Measurements from ENCODE around the gene ARFGEF2.

GRCh38 chr20:48999890-49000870 lies 78.7 kb downstream of the ARFGEF2 start:
- TF ChIP-seq, protein P1, sequence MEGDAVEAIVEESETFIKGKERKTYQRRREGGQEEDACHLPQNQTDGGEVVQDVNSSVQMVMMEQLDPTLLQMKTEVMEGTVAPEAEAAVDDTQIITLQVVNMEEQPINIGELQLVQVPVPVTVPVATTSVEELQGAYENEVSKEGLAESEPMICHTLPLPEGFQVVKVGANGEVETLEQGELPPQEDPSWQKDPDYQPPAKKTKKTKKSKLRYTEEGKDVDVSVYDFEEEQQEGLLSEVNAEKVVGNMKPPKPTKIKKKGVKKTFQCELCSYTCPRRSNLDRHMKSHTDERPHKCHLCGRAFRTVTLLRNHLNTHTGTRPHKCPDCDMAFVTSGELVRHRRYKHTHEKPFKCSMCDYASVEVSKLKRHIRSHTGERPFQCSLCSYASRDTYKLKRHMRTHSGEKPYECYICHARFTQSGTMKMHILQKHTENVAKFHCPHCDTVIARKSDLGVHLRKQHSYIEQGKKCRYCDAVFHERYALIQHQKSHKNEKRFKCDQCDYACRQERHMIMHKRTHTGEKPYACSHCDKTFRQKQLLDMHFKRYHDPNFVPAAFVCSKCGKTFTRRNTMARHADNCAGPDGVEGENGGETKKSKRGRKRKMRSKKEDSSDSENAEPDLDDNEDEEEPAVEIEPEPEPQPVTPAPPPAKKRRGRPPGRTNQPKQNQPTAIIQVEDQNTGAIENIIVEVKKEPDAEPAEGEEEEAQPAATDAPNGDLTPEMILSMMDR (IDR thresholded peaks at IDR 0.05; ENCODE audit: low read depth, low read length, poor library complexity, severe bottlenecking) = no peak
- TF ChIP-seq EZH2phosphoT487 (IDR thresholded peaks at IDR 0.05; ENCODE audit: borderline replicate concordance, low read length) = no peak
